ENCODE results near the gene LRIG1. TPM values are rescaled to one million over a fixed set of nuclear protein-coding genes. Genes with fewer than 3 reads are reported as not detected.

Gene LRIG1
- total and polyA plus RNA-seq, 2 of the 8 experiments (the other 6 are each of a cell fraction or from before 2014, with no cell fraction given), result 78.1 to 88.7 TPM

- FAIRE-seq (no peak), DNase-seq (ENCODE audit: low read depth in 1 of 2, low spot score in 2 of 2) (no peak)
- Histone ChIP-seq H3K4me2 (ENCODE audit: insufficient read depth in 1 of 2, low read depth in 2 of 2, low read length in 2 of 2) (no peak overlapping the region), H2AFZ (ENCODE audit: low read length) (no peak overlapping the region), H3K23ac (ENCODE audit: insufficient read length) (no peak overlapping the region), H3K79me2 (ENCODE audit: control insufficient read depth in 1 of 2, insufficient read depth in 2 of 2, low read length in 2 of 2) (no peaks in the 10 kb centered on the region), H2BK120ac (replicated peaks; ENCODE audit: low read depth, low read length) (no peak overlapping the region), H3K36me3 (ENCODE audit: control insufficient read depth in 2 of 4, insufficient read depth in 4 of 4, low read length in 3 of 4) (no peaks in the 10 kb centered on the region), H3K23me2 (ENCODE audit: low read depth, low read length) (no peaks in the 10 kb centered on the region), H4K91ac (replicated peaks; ENCODE audit: insufficient read length, low read length) (no peak overlapping the region), H3K9ac (replicated peaks in 1 of 4; ENCODE audit: extremely low read depth in 1 of 4, low read depth in 3 of 4, low read length in 3 of 4) (no peak overlapping the region), H3K18ac (ENCODE audit: extremely low read depth, low read length) (no peak overlapping the region), H4K20me1 (replicated peaks in 1 of 2; ENCODE audit: control insufficient read depth in 1 of 2, insufficient read depth in 2 of 2, low read length in 2 of 2) (no peaks in the 10 kb centered on the region), H3K79me1 (ENCODE audit: low read depth, low read length) (no peaks in the 10 kb centered on the region), H3K56ac (replicated peaks; ENCODE audit: insufficient read length, low read depth, low read length) (no peak overlapping the region), H3K9me3 (ENCODE audit: insufficient read depth in 2 of 2, low read depth in 1 of 2, low read length in 1 of 2) (no peaks in the 10 kb centered on the region), H3K4me1 (replicated peaks in 1 of 4; ENCODE audit: control insufficient read depth in 3 of 4, insufficient read depth in 4 of 4, low read length in 3 of 4) (no peaks in the 10 kb centered on the region; a peak in 2 of 7 replicates), H2AK5ac (ENCODE audit: low read depth, low read length) (no peak overlapping the region), H4K8ac (ENCODE audit: extremely low read depth, insufficient read depth, low read length) (no peak overlapping the region), H3K27me3 (replicated peaks in 1 of 4; ENCODE audit: control insufficient read depth in 3 of 4, extremely low read depth in 1 of 4, insufficient read depth in 3 of 4, low read length in 3 of 4) (no peaks in the 10 kb centered on the region), H2BK15ac (ENCODE audit: low read length) (no peak overlapping the region), H3K4me3 (ENCODE audit: extremely low read depth in 1 of 4, insufficient read depth in 2 of 4, low read depth in 3 of 4, low read length in 4 of 4) (no peak overlapping the region), H3K14ac (ENCODE audit: insufficient read length) (no peak overlapping the region), H2BK20ac (ENCODE audit: low read length) (no peak overlapping the region), H3K27ac (ENCODE audit: low read depth, low read length) (no peak overlapping the region), H4K5ac (ENCODE audit: insufficient read length, low read depth, low read length) (no peak overlapping the region), H3K4ac (replicated peaks; ENCODE audit: insufficient read length, low read depth, low read length) (no peak overlapping the region), H2BK5ac (ENCODE audit: low read depth, low read length) (no peak overlapping the region), H2BK12ac (ENCODE audit: low read depth, low read length) (no peak overlapping the region)
- ChIA-PET CTCF (ENCODE audit: partially characterized antibody) (interaction anchor here (0.6 to 1.7 kb wide), 6 partner anchors 10 to 298 kb away, joined by 3 to 8 read pairs (median 3); no protein-coding TSS in a partner anchor), POLR2A (ENCODE audit: partially characterized antibody) (no interaction called here)
- no peak for TF ChIP-seq ASH2L (IDR thresholded peaks at IDR 0.05; ENCODE audit: low read length)
- no peak for TF ChIP-seq POU5F1 (IDR thresholded peaks at IDR 0.05; ENCODE audit: low read depth, low read length)
- TF ChIP-seq CHD2 (IDR thresholded peaks at IDR 0.05; ENCODE audit: low read length), result no peak
- TF ChIP-seq CREB1 (IDR thresholded peaks at IDR 0.05), result no peak
- TF ChIP-seq SIX5 (IDR thresholded peaks at IDR 0.05; ENCODE audit: low read depth, low read length), result no peak
- no peak for TF ChIP-seq HDAC2 (IDR thresholded peaks at IDR 0.05; ENCODE audit: borderline replicate concordance in 1 of 2, low read depth in 2 of 2, low read length in 2 of 2)
- TF ChIP-seq RNF2 (IDR thresholded peaks at IDR 0.05; ENCODE audit: borderline replicate concordance, low read depth, low read length, missing control alignments, poor library complexity, severe bottlenecking), result no peak
- TF ChIP-seq RAD21 (IDR thresholded peaks at IDR 0.05 in 1 of 2, conservative IDR thresholded peaks at IDR 0.05 in 1 of 2; ENCODE audit: low read depth in 2 of 2, low read length in 2 of 2), result no peak
- TF ChIP-seq RFX5 (IDR thresholded peaks at IDR 0.05; ENCODE audit: borderline replicate concordance, low read depth, low read length), result no peak
- TF ChIP-seq RXRA (IDR thresholded peaks at IDR 0.05; ENCODE audit: insufficient read depth, low read depth, low read length), result no peak
- no peak for TF ChIP-seq SIRT6 (IDR thresholded peaks at IDR 0.05; ENCODE audit: low read length)
- no peak for TF ChIP-seq PHF8 (conservative IDR thresholded peaks at IDR 0.05; ENCODE audit: low read depth, low read length)
- no peak for TF ChIP-seq SRF (IDR thresholded peaks at IDR 0.05; ENCODE audit: low read depth, low read length)
- no peak for TF ChIP-seq TEAD4 (IDR thresholded peaks at IDR 0.05; ENCODE audit: low read depth, low read length)
- 95% methylated on average over 2 of the region's 2 CpGs; no CpG with 5 or more reads in 1 of the 2 experiments for WGBS, 2 experiments (ENCODE audit: extremely low coverage in 1 of 2, insufficient coverage in 1 of 2, insufficient read length in 1 of 2, insufficient replicate concordance in 2 of 2, low coverage in 1 of 2, low lambda C conversion rate in 2 of 2, missing lambda C conversion rate in 1 of 2)
Observed at GRCh38 chr3:66518126-66518525, 17.3 kb upstream of the LRIG1 start.
